ENCODE measurements around the gene ISL1.

- TF ChIP-seq CTCF (IDR thresholded peaks at IDR 0.05): no peak
- no peak for TF ChIP-seq POLR2A (IDR thresholded peaks at IDR 0.05)
These were observed 38.1 kb upstream of the ISL1 start for GRCh38 chr5:51345106-51345505.
